Body of pancreas (tissue), 4 donors: ENCODE measurements around the gene ARHGEF28. TPM values are rescaled to one million over a fixed set of nuclear protein-coding genes. Genes with fewer than 3 reads are reported as not detected.

Experiments used
- ATAC-seq: fragments of 150-250 bp; one replicate; pipeline ENCODE4 v1.9.1; 2016
- DNase-seq, 4 donors: peaks; one replicate each; pipeline ENCODE4 v3.0.0-alpha.2; 2019
- H3K27ac ChIP-seq, 4 donors: fragments of 200-600 bp; sonication (generic); 1 replicate in 3 of 4; 2 replicates in 1 of 4; pipeline versions ENCODE4 v1.5.1 to v1.6.1; 2016 to 2019; ENCODE audit warnings: mild to moderate bottlenecking in 1 of 4, mixed read lengths in 1 of 4, moderate library complexity in 1 of 4
- H3K27me3 ChIP-seq, 2 donors: fragments of 200-600 bp; sonication (generic); one replicate each; pipeline ENCODE4 v1.6.0; 2016; ENCODE audit warnings: mild to moderate bottlenecking in 1 of 2
- H3K36me3 ChIP-seq, 2 donors: fragments of 200-600 bp; sonication (generic); replicated peaks in 1 of 2; 2 replicates each; pipeline ENCODE4 v1.5.1; 2016; ENCODE audit warnings: low read depth in 2 of 2; ENCODE audit not compliant: insufficient read depth in 1 of 2
- H3K4me1 ChIP-seq: fragments of 200-600 bp; sonication (generic); one replicate; pipeline ENCODE4 v1.6.0; 2016
- H3K4me3 ChIP-seq, 2 donors: fragments of 200-600 bp; sonication (generic); 1 replicate in 1 of 2; 2 replicates in 1 of 2; pipeline ENCODE4 v1.5.1; 2016 to 2019
- H3K9me3 ChIP-seq, 3 donors: fragments of 200-600 bp; sonication (generic); 1 replicate in 2 of 3; 2 replicates in 1 of 3; pipeline ENCODE4 v1.5.1; 2016
- CTCF ChIP-seq, 7 experiments: fragments of 450-650 bp in 4 of 7; fragments of 200-600 bp in 3 of 7; sonication (generic) in 3 of 7; IDR thresholded peaks; one replicate each; pipeline ENCODE4 v1.5.1; 2016 to 2019; ENCODE audit warnings: antibody characterized with exemption in 7 of 7
- POLR2A ChIP-seq, 3 donors: fragments of 450-650 bp; IDR thresholded peaks; one replicate each; pipeline ENCODE4 v1.6.1; 2016; ENCODE audit warnings: antibody characterized with exemption in 3 of 3, mild to moderate bottlenecking in 2 of 3
- WGBS, 2 donors: methylation state at CpG; one replicate each; pipeline ENCODE4 v1.1.5; 2017; 5-methylcytosine and 5-hydroxymethylcytosine counted together
- intact Hi-C: fragments of 100-400 bp; cut with DNase I; formaldehyde crosslinking; loops from one replicate; pipeline ENCODE4 v1.15.1; 2023
- total RNA-seq, 2 donors: library from RNA; depleted of rRNA; stranded (reverse); fragments of >200 nt; gene quantifications; one replicate each; pipeline ENCODE4 v1.1.0, GENCODE V29; 2016

Gene ARHGEF28
- total RNA-seq, 2 donors from 2014 or later = 63.0 to 67.2 TPM

GRCh38 chr5:73633060-73633459 is 7.1 kb downstream of the ARHGEF28 start:
- H3K4me3 ChIP-seq = no peak overlapping the region
- no peak for ATAC-seq
- no peak for TF ChIP-seq CTCF (IDR thresholded peaks at IDR 0.05)
- TF ChIP-seq POLR2A (IDR thresholded peaks at IDR 0.05) = no peak
- 49 to 69% methylated on average over 5 of the region's 5 CpGs for WGBS, 2 donors
- H3K27ac ChIP-seq = peak overlapping the region in 2 of 4 donors; percentile 6 to 76
- DNase-seq = no peak
- no peaks in the 10 kb centered on the region for H3K9me3 ChIP-seq
- H3K4me1 ChIP-seq = peaks cover 58% of the 10 kb centered on the region
- H3K36me3 ChIP-seq = no peaks in the 10 kb centered on the region
- no peaks in the 10 kb centered on the region for H3K27me3 ChIP-seq
- intact Hi-C loops = loop anchor here (10.0 kb wide), 1 partner anchor 52 kb away; no protein-coding TSS in a partner anchor

GRCh38 chr5:73636408-73636807 is 10.4 kb downstream of the ARHGEF28 start:
- TF ChIP-seq POLR2A (IDR thresholded peaks at IDR 0.05) = no peak
- no peak for TF ChIP-seq CTCF (IDR thresholded peaks at IDR 0.05)
- Histone ChIP-seq H3K4me1 (peaks cover 44% of the 10 kb centered on the region), H3K9me3 (no peaks in the 10 kb centered on the region), H3K4me3 (no peak overlapping the region), H3K36me3 (no peaks in the 10 kb centered on the region), H3K27me3 (no peaks in the 10 kb centered on the region), H3K27ac (no peak overlapping the region)
- DNase-seq = no peak
- no peak for ATAC-seq
- WGBS, 2 donors = 88 to 90% methylated on average over 3 of the region's 3 CpGs
- intact Hi-C loops = loop anchor here (10.0 kb wide), 1 partner anchor 48 kb away; no protein-coding TSS in a partner anchor

- H3K4me3 ChIP-seq = no peak overlapping the region
- intact Hi-C loops = loop anchor here (10.0 kb wide), 1 partner anchor 47 kb away; no protein-coding TSS in a partner anchor
- 73 to 76% methylated on average over 2 of the region's 2 CpGs for WGBS, 2 donors
- H3K27me3 ChIP-seq = no peaks in the 10 kb centered on the region
- H3K9me3 ChIP-seq = no peaks in the 10 kb centered on the region
- ATAC-seq = no peak
- peaks cover 44% of the 10 kb centered on the region for H3K4me1 ChIP-seq
- no peak for TF ChIP-seq POLR2A (IDR thresholded peaks at IDR 0.05)
- no peak for TF ChIP-seq CTCF (IDR thresholded peaks at IDR 0.05)
- DNase-seq = no peak
- no peak overlapping the region for H3K27ac ChIP-seq
- H3K36me3 ChIP-seq = no peaks in the 10 kb centered on the region
These were observed 11.6 kb downstream of the ARHGEF28 start for GRCh38 chr5:73637565-73637964.

GRCh38 chr5:73638344-73639095 is 12.5 kb downstream of the ARHGEF28 start:
- 35 to 38% methylated on average over 4 of the region's 4 CpGs for WGBS, 2 donors

More at GRCh38 chr5:73638344-73639095, 12.5 kb downstream of the ARHGEF28 start:
- Histone ChIP-seq H3K27me3 (no peaks in the 10 kb centered on the region), H3K4me1 (peaks cover 40% of the 10 kb centered on the region), H3K4me3 (no peak overlapping the region), H3K36me3 (no peaks in the 10 kb centered on the region), H3K9me3 (no peaks in the 10 kb centered on the region), H3K27ac (no peak overlapping the region)
- no peak for ATAC-seq
- intact Hi-C loops = loop anchor here (10.0 kb wide), 1 partner anchor 46 kb away; no protein-coding TSS in a partner anchor
- no peak for TF ChIP-seq POLR2A (IDR thresholded peaks at IDR 0.05)
- TF ChIP-seq CTCF (IDR thresholded peaks at IDR 0.05) = no peak
- no peak for DNase-seq
